ENCODE measurements around the gene UFD1. TPM values are rescaled to one million over a fixed set of nuclear protein-coding genes. Genes with fewer than 3 reads are reported as not detected.

The UFD1 gene
- total RNA-seq, 1 experiment from 2014 or later, result 62.3 TPM

DNA sequence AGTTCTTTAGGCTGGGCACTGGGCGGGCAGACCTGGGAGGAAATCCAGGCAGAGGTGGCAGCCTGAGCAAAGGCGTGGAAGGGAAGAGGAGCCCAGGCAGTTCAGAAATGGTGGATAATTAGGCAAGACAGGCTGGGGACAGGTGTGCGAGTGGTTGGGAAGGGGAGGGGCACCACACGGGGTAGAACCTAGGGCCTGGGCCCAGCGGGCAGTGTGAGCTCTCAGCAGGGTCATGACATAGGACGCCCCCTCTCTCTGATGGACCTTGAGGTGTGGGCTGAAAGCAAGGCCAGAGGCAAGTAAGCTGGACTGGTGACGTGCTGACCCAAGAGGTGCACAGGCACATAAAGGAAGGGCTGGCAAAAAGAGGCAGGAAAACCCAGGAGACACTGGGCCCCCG, 6.8 kb downstream of the UFD1 start:
- no TSS peak for BruUV-seq (replicated peaks)
- Mint-ChIP-seq H3K4me1 (ENCODE audit: insufficient read depth, unreplicated experiment) (peaks cover 15% of the 10 kb centered on the region), H3K27me3 (ENCODE audit: insufficient read depth, unreplicated experiment) (no peaks in the 10 kb centered on the region), H3K4me3 (ENCODE audit: unreplicated experiment) (no peak overlapping the region), H3K9me3 (ENCODE audit: unreplicated experiment) (no peaks in the 10 kb centered on the region), H3K27ac (ENCODE audit: low read depth, unreplicated experiment) (no peak overlapping the region), H3K36me3 (ENCODE audit: insufficient read depth, unreplicated experiment) (peaks cover 68% of the 10 kb centered on the region)
- ChIA-PET POLR2A (interaction anchor here (0.6 kb wide), 1 partner anchor 323 kb away, joined by 3 read pairs; no protein-coding TSS in a partner anchor), CTCF (interaction anchor here (0.5 to 0.9 kb wide), 2 partner anchors 26 to 438 kb away, joined by 3 read pairs; no protein-coding TSS in a partner anchor)
- intact Hi-C loops (cut with micrococcal nuclease), result no loop called here
- no peak for DNase-seq (ENCODE audit: unreplicated experiment)
- TF ChIP-seq CTCF (IDR thresholded peaks at IDR 0.05; ENCODE audit: unreplicated experiment), result no peak

- intact Hi-C loops (cut with micrococcal nuclease), result no loop called here
- Mint-ChIP-seq H3K9me3 (ENCODE audit: unreplicated experiment) (no peaks in the 10 kb centered on the region), H3K27me3 (ENCODE audit: insufficient read depth, unreplicated experiment) (no peaks in the 10 kb centered on the region), H3K4me3 (ENCODE audit: unreplicated experiment) (no peak overlapping the region), H3K4me1 (ENCODE audit: insufficient read depth, unreplicated experiment) (peaks cover 12% of the 10 kb centered on the region), H3K36me3 (ENCODE audit: insufficient read depth, unreplicated experiment) (peaks cover 75% of the 10 kb centered on the region), H3K27ac (ENCODE audit: low read depth, unreplicated experiment) (no peak overlapping the region)
- DNase-seq (ENCODE audit: unreplicated experiment), result no peak
- TF ChIP-seq CTCF (IDR thresholded peaks at IDR 0.05; ENCODE audit: unreplicated experiment), result no peak
- no TSS peak for BruUV-seq (replicated peaks)
- ChIA-PET CTCF (no interaction called here), POLR2A (interaction anchor here (0.6 kb wide), 1 partner anchor 324 kb away, joined by 3 read pairs; no protein-coding TSS in a partner anchor)
Observed at GRCh38 chr22:19471572-19471971, 7.4 kb downstream of the UFD1 start.

DNA sequence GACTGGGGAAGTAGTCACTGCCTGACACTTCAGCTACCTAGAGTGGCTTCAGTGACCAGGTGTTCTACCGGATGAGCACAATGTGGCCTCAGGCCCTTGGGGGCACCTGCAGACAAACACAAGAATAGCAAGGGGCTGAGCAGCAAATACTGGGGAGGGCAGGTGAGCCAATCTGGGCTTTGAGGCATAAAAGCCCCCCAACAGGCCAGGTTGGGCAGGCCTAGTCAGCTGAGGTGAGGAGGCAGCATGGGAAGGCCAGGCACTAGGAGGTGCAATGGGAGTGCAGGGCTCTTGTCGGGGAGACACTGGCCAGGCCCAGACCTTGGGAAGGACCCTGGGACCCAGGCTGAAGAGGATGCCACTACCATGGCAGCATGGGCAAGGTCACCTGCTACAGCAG, 9.0 kb downstream of the UFD1 start:
- no TSS peak for BruUV-seq (replicated peaks)
- H3K9me3 Mint-ChIP-seq (ENCODE audit: unreplicated experiment), result no peaks in the 10 kb centered on the region
- CTCF ChIA-PET, result interaction anchor here (0.6 kb wide), 1 partner anchor 154 kb away, joined by 3 read pairs; no protein-coding TSS in a partner anchor
- no peaks in the 10 kb centered on the region for H3K27me3 Mint-ChIP-seq (ENCODE audit: insufficient read depth, unreplicated experiment)
- no peak overlapping the region for H3K4me3 Mint-ChIP-seq (ENCODE audit: unreplicated experiment)
- no peak overlapping the region for H3K27ac Mint-ChIP-seq (ENCODE audit: low read depth, unreplicated experiment)
- H3K36me3 Mint-ChIP-seq (ENCODE audit: insufficient read depth, unreplicated experiment), result peaks cover 70% of the 10 kb centered on the region
- DNase-seq (ENCODE audit: unreplicated experiment), result no peak
- no peaks in the 10 kb centered on the region for H3K4me1 Mint-ChIP-seq (ENCODE audit: insufficient read depth, unreplicated experiment)
- intact Hi-C loops (cut with micrococcal nuclease), result no loop called here
- POLR2A ChIA-PET, result no interaction called here
- TF ChIP-seq CTCF (IDR thresholded peaks at IDR 0.05; ENCODE audit: unreplicated experiment), result no peak

DNA sequence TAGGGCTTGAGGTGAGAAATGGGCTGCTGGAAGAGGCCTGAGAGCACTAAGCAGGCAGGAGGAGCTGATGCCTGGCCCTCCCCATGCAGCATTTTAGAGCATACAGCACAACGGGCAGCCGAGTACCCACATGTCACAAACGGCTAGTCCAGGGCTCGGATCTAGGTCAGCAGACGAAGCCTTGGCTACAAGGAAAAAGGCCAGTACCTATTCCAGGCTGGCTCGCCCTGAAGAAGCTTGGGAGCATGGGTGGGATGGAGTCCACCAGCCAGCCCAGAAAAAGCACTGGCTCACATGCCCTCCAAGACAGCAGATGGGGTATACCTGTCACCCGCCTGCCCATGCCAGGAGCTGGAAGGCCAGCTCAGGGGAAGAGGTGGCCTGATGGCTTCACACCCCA, 9.6 kb downstream of the UFD1 start:
- Mint-ChIP-seq H3K4me3 (ENCODE audit: unreplicated experiment) (no peak overlapping the region), H3K27me3 (ENCODE audit: insufficient read depth, unreplicated experiment) (no peaks in the 10 kb centered on the region), H3K27ac (ENCODE audit: low read depth, unreplicated experiment) (no peak overlapping the region), H3K4me1 (ENCODE audit: insufficient read depth, unreplicated experiment) (no peaks in the 10 kb centered on the region), H3K9me3 (ENCODE audit: unreplicated experiment) (no peaks in the 10 kb centered on the region), H3K36me3 (ENCODE audit: insufficient read depth, unreplicated experiment) (peaks cover 75% of the 10 kb centered on the region)
- TF ChIP-seq CTCF (IDR thresholded peaks at IDR 0.05; ENCODE audit: unreplicated experiment), result no peak
- intact Hi-C loops (cut with micrococcal nuclease), result no loop called here
- ChIA-PET POLR2A (interaction anchor here (0.8 kb wide), 1 partner anchor 9 kb away, joined by 3 read pairs; no protein-coding TSS in a partner anchor), CTCF (interaction anchor here (0.6 to 1.3 kb wide), 5 partner anchors 8 to 170 kb away, joined by 3 to 5 read pairs (median 3); no protein-coding TSS in a partner anchor)
- BruUV-seq (replicated peaks), result no TSS peak
- no peak for DNase-seq (ENCODE audit: unreplicated experiment)
